ENCODE results near the gene MPO. TPM values are rescaled to one million over a fixed set of nuclear protein-coding genes. Genes with fewer than 3 reads are reported as not detected.

MPO gene
- polyA plus RNA-seq, 1 donor, result 0.79 TPM

- WGBS (ENCODE audit: insufficient coverage, low lambda C conversion rate), result no CpG with 5 or more reads among the region's 12 CpGs
- Histone ChIP-seq H3K4me3 (ENCODE audit: low read length) (no peak overlapping the region), H3K36me3 (ENCODE audit: control insufficient read depth, insufficient read depth, low read length) (no peaks in the 10 kb centered on the region), H3K27me3 (ENCODE audit: control insufficient read depth, insufficient read depth, low read length) (peaks cover 13% of the 10 kb centered on the region), H3K4me1 (ENCODE audit: control insufficient read depth, insufficient read depth, low read length) (no peaks in the 10 kb centered on the region), H3K27ac (ENCODE audit: low read length) (no peak overlapping the region), H3K9me3 (ENCODE audit: control insufficient read depth, low read depth, low read length) (no peaks in the 10 kb centered on the region)
- DNase-seq, result no peak
Measured at GRCh38 chr17:58268326-58268725, 12.4 kb downstream of the MPO start.

DNA sequence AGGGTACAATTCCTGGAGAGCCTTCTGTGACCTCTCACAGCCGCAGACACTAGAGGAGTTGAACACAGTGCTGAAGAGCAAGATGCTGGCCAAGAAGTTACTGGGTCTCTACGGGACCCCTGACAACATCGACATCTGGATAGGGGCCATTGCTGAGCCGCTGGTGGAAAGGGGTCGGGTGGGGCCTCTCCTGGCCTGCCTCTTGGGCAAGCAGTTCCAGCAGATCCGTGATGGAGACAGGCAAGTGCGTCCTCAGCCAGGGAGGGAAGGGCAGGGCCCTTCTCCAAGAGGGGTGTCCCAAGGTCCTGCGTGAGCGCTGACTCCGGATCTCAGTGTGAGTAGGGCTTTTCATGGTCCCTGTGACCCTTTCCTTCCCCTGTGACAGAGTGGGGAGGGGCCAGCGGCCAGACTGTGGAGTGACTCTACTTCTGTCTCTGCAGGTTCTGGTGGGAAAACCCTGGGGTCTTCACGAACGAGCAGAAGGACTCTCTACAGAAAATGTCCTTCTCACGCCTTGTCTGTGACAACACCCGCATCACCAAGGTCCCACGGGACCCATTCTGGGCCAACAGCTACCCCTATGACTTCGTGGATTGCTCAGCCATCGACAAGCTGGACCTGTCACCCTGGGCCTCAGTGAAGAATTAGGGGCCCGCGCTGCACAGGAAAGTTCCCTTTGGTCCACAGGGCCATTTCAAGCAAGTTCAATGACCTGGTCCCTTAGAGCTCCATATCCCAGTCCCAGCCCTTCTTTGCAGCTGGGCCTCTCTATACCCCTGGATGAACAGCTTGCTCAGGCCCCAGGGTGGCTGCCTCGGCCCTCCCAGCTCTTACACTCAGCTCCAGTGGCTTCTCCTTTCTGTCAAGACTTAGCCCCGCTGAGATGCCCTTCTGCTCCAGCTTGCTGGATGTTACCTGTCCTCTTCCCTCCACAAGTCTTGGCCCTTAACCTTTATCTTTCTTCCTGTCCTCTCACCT, 13.1 kb downstream of the MPO start:
- Histone ChIP-seq H3K27ac (ENCODE audit: low read length) (no peak overlapping the region), H3K4me1 (ENCODE audit: control insufficient read depth, insufficient read depth, low read length) (no peaks in the 10 kb centered on the region), H3K36me3 (ENCODE audit: control insufficient read depth, insufficient read depth, low read length) (no peaks in the 10 kb centered on the region), H3K4me3 (ENCODE audit: low read length) (no peak overlapping the region), H3K9me3 (ENCODE audit: control insufficient read depth, low read depth, low read length) (no peaks in the 10 kb centered on the region), H3K27me3 (ENCODE audit: control insufficient read depth, insufficient read depth, low read length) (peaks cover 13% of the 10 kb centered on the region)
- no peak for DNase-seq
- WGBS (ENCODE audit: insufficient coverage, low lambda C conversion rate), result 100% methylated on average over 2 of the region's 22 CpGs

GRCh38 chr17:58265902-58266875, 14.5 kb downstream of the MPO start:
- H3K27ac ChIP-seq (ENCODE audit: low read length), result no peak overlapping the region
- no peaks in the 10 kb centered on the region for H3K36me3 ChIP-seq (ENCODE audit: control insufficient read depth, insufficient read depth, low read length)
- DNase-seq, result no peak
- no peaks in the 10 kb centered on the region for H3K4me1 ChIP-seq (ENCODE audit: control insufficient read depth, insufficient read depth, low read length)
- H3K27me3 ChIP-seq (ENCODE audit: control insufficient read depth, insufficient read depth, low read length), result peaks cover 13% of the 10 kb centered on the region
- H3K9me3 ChIP-seq (ENCODE audit: control insufficient read depth, low read depth, low read length), result no peaks in the 10 kb centered on the region
- whole genome bisulfite sequencing (ENCODE audit: insufficient coverage, low lambda C conversion rate), result 67% methylated on average over 1 of the region's 7 CpGs
- no peak overlapping the region for H3K4me3 ChIP-seq (ENCODE audit: low read length)

- no peaks in the 10 kb centered on the region for H3K36me3 ChIP-seq (ENCODE audit: control insufficient read depth, insufficient read depth, low read length)
- H3K9me3 ChIP-seq (ENCODE audit: control insufficient read depth, low read depth, low read length), result no peaks in the 10 kb centered on the region
- no peaks in the 10 kb centered on the region for H3K4me1 ChIP-seq (ENCODE audit: control insufficient read depth, insufficient read depth, low read length)
- H3K4me3 ChIP-seq (ENCODE audit: low read length), result no peak overlapping the region
- peaks cover 14% of the 10 kb centered on the region for H3K27me3 ChIP-seq (ENCODE audit: control insufficient read depth, insufficient read depth, low read length)
- no CpG with 5 or more reads among the region's 4 CpGs for WGBS (ENCODE audit: insufficient coverage, low lambda C conversion rate)
- DNase-seq, result no peak
- no peak overlapping the region for H3K27ac ChIP-seq (ENCODE audit: low read length)
Measured at GRCh38 chr17:58265271-58265670, 15.5 kb downstream of the MPO start.

GRCh38 chr17:58264407-58265103, 16.2 kb downstream of the MPO start:
- no peak for DNase-seq
- no peaks in the 10 kb centered on the region for H3K9me3 ChIP-seq (ENCODE audit: control insufficient read depth, low read depth, low read length)
- H3K4me3 ChIP-seq (ENCODE audit: low read length), result no peak overlapping the region
- peaks cover 16% of the 10 kb centered on the region for H3K27me3 ChIP-seq (ENCODE audit: control insufficient read depth, insufficient read depth, low read length)
- no peaks in the 10 kb centered on the region for H3K4me1 ChIP-seq (ENCODE audit: control insufficient read depth, insufficient read depth, low read length)
- H3K36me3 ChIP-seq (ENCODE audit: control insufficient read depth, insufficient read depth, low read length), result no peaks in the 10 kb centered on the region
- H3K27ac ChIP-seq (ENCODE audit: low read length), result no peak overlapping the region
- whole genome bisulfite sequencing (ENCODE audit: insufficient coverage, low lambda C conversion rate), result 47% methylated on average over 2 of the region's 6 CpGs

- Histone ChIP-seq H3K27me3 (ENCODE audit: control insufficient read depth, insufficient read depth, low read length) (peaks cover 18% of the 10 kb centered on the region), H3K36me3 (ENCODE audit: control insufficient read depth, insufficient read depth, low read length) (no peaks in the 10 kb centered on the region), H3K27ac (ENCODE audit: low read length) (no peak overlapping the region), H3K9me3 (ENCODE audit: control insufficient read depth, low read depth, low read length) (no peaks in the 10 kb centered on the region), H3K4me3 (ENCODE audit: low read length) (no peak overlapping the region), H3K4me1 (ENCODE audit: control insufficient read depth, insufficient read depth, low read length) (no peaks in the 10 kb centered on the region)
- WGBS (ENCODE audit: insufficient coverage, low lambda C conversion rate), result 67% methylated on average over 1 of the region's 1 CpG
- no peak for DNase-seq
Measured at GRCh38 chr17:58263773-58264172, 17.0 kb downstream of the MPO start.

DNA sequence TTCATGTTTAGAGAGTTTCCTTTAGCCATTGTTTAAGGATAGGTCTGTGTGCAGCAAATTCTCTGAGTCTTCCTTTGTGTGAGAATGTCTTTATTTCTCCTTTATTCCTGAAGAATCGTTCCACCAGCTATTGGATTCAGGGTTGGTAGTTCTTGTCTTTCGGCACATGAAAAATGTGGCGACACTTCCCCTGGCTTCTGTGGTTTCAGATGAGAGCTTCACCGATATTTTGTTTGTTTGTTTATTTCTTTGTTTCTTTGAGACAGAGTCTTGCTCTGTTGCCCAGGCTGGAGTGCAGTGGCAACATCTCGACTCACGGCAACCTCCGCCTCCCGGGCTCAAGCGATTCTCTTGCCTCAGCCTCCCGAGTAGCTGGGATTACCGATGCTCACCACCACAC, 18.6 kb downstream of the MPO start:
- DNase-seq, result no peak
- no peak overlapping the region for H3K4me3 ChIP-seq (ENCODE audit: low read length)
- no peaks in the 10 kb centered on the region for H3K9me3 ChIP-seq (ENCODE audit: control insufficient read depth, low read depth, low read length)
- no peaks in the 10 kb centered on the region for H3K36me3 ChIP-seq (ENCODE audit: control insufficient read depth, insufficient read depth, low read length)
- H3K27ac ChIP-seq (ENCODE audit: low read length), result no peak overlapping the region
- no peaks in the 10 kb centered on the region for H3K4me1 ChIP-seq (ENCODE audit: control insufficient read depth, insufficient read depth, low read length)
- WGBS (ENCODE audit: insufficient coverage, low lambda C conversion rate), result 88% methylated on average over 3 of the region's 11 CpGs
- peaks cover 18% of the 10 kb centered on the region for H3K27me3 ChIP-seq (ENCODE audit: control insufficient read depth, insufficient read depth, low read length)

- peaks cover 1% of the 10 kb centered on the region for H3K4me1 ChIP-seq (ENCODE audit: control insufficient read depth, insufficient read depth, low read length)
- 23% methylated on average over 2 of the region's 8 CpGs for WGBS (ENCODE audit: insufficient coverage, low lambda C conversion rate)
- no peak for DNase-seq
Measured at GRCh38 chr17:58254803-58255202, 25.9 kb downstream of the MPO start.

GRCh38 chr17:58253082-58253481, 27.7 kb downstream of the MPO start:
- no peak for DNase-seq
- H3K27me3 ChIP-seq (ENCODE audit: control insufficient read depth, insufficient read depth, low read length), result peaks cover 26% of the 10 kb centered on the region

More at GRCh38 chr17:58254803-58255202, 25.9 kb downstream of the MPO start:
- H3K36me3 ChIP-seq (ENCODE audit: control insufficient read depth, insufficient read depth, low read length), result no peaks in the 10 kb centered on the region
- H3K9me3 ChIP-seq (ENCODE audit: control insufficient read depth, low read depth, low read length), result peaks cover under 1% of the 10 kb centered on the region
- H3K4me3 ChIP-seq (ENCODE audit: low read length), result no peak overlapping the region
- no peak overlapping the region for H3K27ac ChIP-seq (ENCODE audit: low read length)
- peaks cover 18% of the 10 kb centered on the region for H3K27me3 ChIP-seq (ENCODE audit: control insufficient read depth, insufficient read depth, low read length)

DNA sequence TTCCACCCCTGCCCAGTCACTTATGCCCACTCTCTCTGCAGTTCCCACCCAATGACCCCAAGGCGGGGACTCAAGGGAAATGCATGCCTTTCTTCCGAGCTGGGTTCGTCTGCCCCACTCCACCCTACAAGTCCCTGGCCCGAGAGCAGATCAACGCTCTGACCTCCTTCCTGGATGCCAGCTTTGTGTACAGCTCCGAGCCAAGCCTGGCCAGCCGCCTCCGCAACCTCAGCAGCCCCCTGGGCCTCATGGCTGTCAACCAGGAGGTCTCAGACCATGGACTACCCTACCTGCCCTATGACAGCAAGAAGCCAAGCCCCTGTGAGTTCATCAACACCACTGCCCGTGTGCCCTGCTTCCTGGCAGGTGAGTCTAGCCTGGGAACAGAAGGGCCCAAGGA, 28.6 kb downstream of the MPO start:
- WGBS (ENCODE audit: insufficient coverage, low lambda C conversion rate), result no CpG with 5 or more reads among the region's 9 CpGs
- H3K27me3 ChIP-seq (ENCODE audit: control insufficient read depth, insufficient read depth, low read length), result peaks cover 26% of the 10 kb centered on the region
- DNase-seq, result no peak
- no peaks in the 10 kb centered on the region for H3K36me3 ChIP-seq (ENCODE audit: control insufficient read depth, insufficient read depth, low read length)
- H3K4me1 ChIP-seq (ENCODE audit: control insufficient read depth, insufficient read depth, low read length), result peaks cover 18% of the 10 kb centered on the region
- peaks cover 6% of the 10 kb centered on the region for H3K9me3 ChIP-seq (ENCODE audit: control insufficient read depth, low read depth, low read length)
- no peak overlapping the region for H3K4me3 ChIP-seq (ENCODE audit: low read length)
- no peak overlapping the region for H3K27ac ChIP-seq (ENCODE audit: low read length)

More at GRCh38 chr17:58253082-58253481, 27.7 kb downstream of the MPO start:
- H3K9me3 ChIP-seq (ENCODE audit: control insufficient read depth, low read depth, low read length), result peaks cover 6% of the 10 kb centered on the region
- 92% methylated on average over 2 of the region's 3 CpGs for WGBS (ENCODE audit: insufficient coverage, low lambda C conversion rate)
- peaks cover 13% of the 10 kb centered on the region for H3K4me1 ChIP-seq (ENCODE audit: control insufficient read depth, insufficient read depth, low read length)
- no peak overlapping the region for H3K4me3 ChIP-seq (ENCODE audit: low read length)
- no peaks in the 10 kb centered on the region for H3K36me3 ChIP-seq (ENCODE audit: control insufficient read depth, insufficient read depth, low read length)
- no peak overlapping the region for H3K27ac ChIP-seq (ENCODE audit: low read length)

Data from large intestine (tissue), 3 donors.